Endodermal cell (in vitro differentiated cells): ENCODE measurements around the gene TPCN2. TPM values are rescaled to one million over a fixed set of nuclear protein-coding genes. Genes with fewer than 3 reads are reported as not detected.
"Not testable (repeated sequence)": the region's sequence is repeated elsewhere in the genome, so short reads cannot be mapped to it uniquely, and the experiment has no call there.

Source experiments
- DNase-seq: peaks from one replicate; pipeline ENCODE4 v3.0.0-alpha.2; 2017
- H3K27ac ChIP-seq: 2 replicates; pipeline ENCODE4 v1.5.1; 2013; ENCODE audit warnings: mild to moderate bottlenecking, low read depth, low read length, moderate library complexity
- H3K27me3 ChIP-seq: 2 replicates; pipeline ENCODE4 v1.6.1; 2013; ENCODE audit warnings: mild to moderate bottlenecking, low read length, moderate library complexity; ENCODE audit not compliant: insufficient read depth, control insufficient read depth, poor library complexity, severe bottlenecking
- H3K36me3 ChIP-seq: 2 replicates; pipeline ENCODE4 v1.7.0; 2013; ENCODE audit warnings: mild to moderate bottlenecking, low read length, moderate library complexity; ENCODE audit not compliant: control insufficient read depth, insufficient read depth
- H3K4me1 ChIP-seq: one replicate; pipeline ENCODE4 v1.7.0; 2013; ENCODE audit warnings: low read length; ENCODE audit not compliant: control insufficient read depth, insufficient read depth
- H3K4me3 ChIP-seq: 2 replicates; pipeline ENCODE4 v1.5.1; 2013; ENCODE audit warnings: mild to moderate bottlenecking, low read length, moderate library complexity
- H3K9ac ChIP-seq: 2 replicates; pipeline ENCODE4 v1.6.1; 2013; ENCODE audit warnings: mild to moderate bottlenecking, low read length, moderate library complexity; ENCODE audit not compliant: poor library complexity, severe bottlenecking; ENCODE audit errors: extremely low read depth
- H3K9me3 ChIP-seq: 2 replicates; pipeline ENCODE4 v1.6.1; 2013; ENCODE audit warnings: mild to moderate bottlenecking, low read length, moderate library complexity; ENCODE audit not compliant: control insufficient read depth
- H3K27ac Mint-ChIP-seq: 2 replicates; pipeline ENCODE4 v1.8.0; 2020; ENCODE audit warnings: mixed read lengths
- H3K27me3 Mint-ChIP-seq: 2 replicates; pipeline ENCODE4 v1.8.0; 2021; ENCODE audit warnings: mild to moderate bottlenecking, mixed read lengths; ENCODE audit not compliant: insufficient read depth
- H3K36me3 Mint-ChIP-seq: 2 replicates; pipeline ENCODE4 v1.8.0; 2020; ENCODE audit warnings: low read depth, mixed read lengths
- H3K4me1 Mint-ChIP-seq: 2 replicates; pipeline ENCODE4 v1.8.0; 2020; ENCODE audit warnings: mixed read lengths
- H3K4me3 Mint-ChIP-seq: 2 replicates; pipeline ENCODE4 v1.8.0; 2020; ENCODE audit warnings: mild to moderate bottlenecking, moderate library complexity, mixed read lengths
- H3K9me3 Mint-ChIP-seq: 2 replicates; pipeline ENCODE4 v1.8.0; 2020; ENCODE audit warnings: mild to moderate bottlenecking, mixed read lengths
- CTCF ChIP-seq: fragments of 200-600 bp; sonication (generic); conservative IDR thresholded peaks from 2 replicates; pipeline ENCODE4 v1.5.0; 2021; ENCODE audit warnings: antibody characterized with exemption, mild to moderate bottlenecking
- WGBS, 2 experiments: methylation state at CpG; one replicate each; pipeline versions ENCODE4 v1.1.5 to v1.1.7; 2013; ENCODE audit warnings: missing lambda C conversion rate in 2 of 2, mixed read lengths in 1 of 2; ENCODE audit not compliant: insufficient coverage in 1 of 2, insufficient read length in 1 of 2; 5-methylcytosine and 5-hydroxymethylcytosine counted together
- long read RNA-seq, 4 experiments: library from polyadenylated mRNA in 2 of 4; library from RNA in 1 of 4; library from capped mRNA in 1 of 4; stranded (forward) in 3 of 4; unstranded in 1 of 4; transcript quantifications; one replicate each; pipeline ENCODE4 v2.0.0, GENCODE V29; 2020 to 2021; ENCODE audit warnings: inconsistent platforms in 1 of 4
- polyA plus RNA-seq, 2 experiments: library from polyadenylated mRNA; stranded (reverse); fragments of 50-300 nt; gene quantifications; one replicate each; pipeline ENCODE4 v1.2.3, GENCODE V29; 2013
- total RNA-seq, 2 donors: library from RNA; stranded (reverse); fragmentation: NEBNext Ultra II Directional in 1 of 2; extraction: Animal tissue kit (Norgen Biotek cat#: 25700) in 1 of 2; gene quantifications; 2 replicates in 1 of 2; 3 replicates in 1 of 2; pipeline ENCODE4 v1.2.1, GENCODE V29; 2021

The TPCN2 gene
- 10 to 100 TPM; 20.7 to 27.9 TPM for total RNA-seq
- 9.3 TPM for polyA plus RNA-seq (2013, experiment 1 of 2)
- 8.0 TPM for polyA plus RNA-seq (2013, experiment 2 of 2)
- long read RNA-seq, experiment 1, partial matches to known transcripts: 6 of 7 reads
- long read RNA-seq, experiment 1, other reads (novel, unspliced or antisense): 1 of 7 reads
- long read RNA-seq, experiment 2, transcript TPCN2-201 (25 exons, 2,931 nt): major isoform, 6 of 34 reads
- long read RNA-seq, experiment 2, partial matches to known transcripts: 2 of 34 reads
- long read RNA-seq, experiment 2, other reads (novel, unspliced or antisense): 26 of 34 reads
- long read RNA-seq, experiment 3, transcript TPCN2-201 (25 exons, 2,931 nt): major isoform, 44 of 125 reads
- long read RNA-seq, experiment 3, partial matches to known transcripts: 8 of 125 reads
- long read RNA-seq, experiment 3, other reads (novel, unspliced or antisense): 72 of 125 reads
- long read RNA-seq, experiment 4, partial matches to known transcripts: 0 of 2 reads
- long read RNA-seq, experiment 4, other reads (novel, unspliced or antisense): 2 of 2 reads

- Histone ChIP-seq H3K9ac (peak within 1 kb of the TSS; percentile 68), H3K4me3 (peak within 1 kb of the TSS; percentile 84), H3K4me1 (peaks cover 6% of the 10 kb centered on the region), H3K36me3 (no peaks in the 10 kb centered on the region), H3K9me3 (no peaks in the 10 kb centered on the region), H3K27me3 (no peaks in the 10 kb centered on the region), H3K27ac (peak within 1 kb of the TSS; percentile 60)
- no peaks in the 10 kb centered on the region for H3K9me3 Mint-ChIP-seq
- H3K27me3 Mint-ChIP-seq: no peaks in the 10 kb centered on the region
- H3K4me1 Mint-ChIP-seq: peaks cover 36% of the 10 kb centered on the region
- WGBS, 2 experiments: 1 to 4% methylated on average over 35 to 76 of the region's 76 CpGs
- DNase-seq: peak; percentile 99
- peak within 1 kb of the TSS; percentile 61 for H3K27ac Mint-ChIP-seq
- no peak for TF ChIP-seq CTCF
- H3K36me3 Mint-ChIP-seq: no peaks in the 10 kb centered on the region
- peak within 1 kb of the TSS; percentile 66 for H3K4me3 Mint-ChIP-seq
These were observed at the start of gene TPCN2 for GRCh38 chr11:69048694-69049489. Gene TPCN2, plus strand, starts transcription at chr11:69048932. Its CDS starts 66 bp downstream, at chr11:69048998.

- peak; percentile 28 for DNase-seq
- Histone ChIP-seq H3K36me3 (no peaks in the 10 kb centered on the region), H3K4me3 (no peak overlapping the region), H3K27ac (no peak overlapping the region), H3K27me3 (peaks cover under 1% of the 10 kb centered on the region), H3K9ac (no peak overlapping the region), H3K9me3 (no peaks in the 10 kb centered on the region), H3K4me1 (no peaks in the 10 kb centered on the region)
- Mint-ChIP-seq H3K27ac (no peak overlapping the region), H3K4me3 (no peak overlapping the region), H3K9me3 (no peaks in the 10 kb centered on the region), H3K36me3 (no peaks in the 10 kb centered on the region), H3K4me1 (no peaks in the 10 kb centered on the region), H3K27me3 (no peaks in the 10 kb centered on the region)
- no peak for TF ChIP-seq CTCF
- 88 to 89% methylated on average over 6 to 8 of the region's 8 CpGs for WGBS, 2 experiments
These were observed 49.5 kb upstream of the TPCN2 start for GRCh38 chr11:68999093-68999747.

- peak; percentile 21 for DNase-seq
- not testable (repeated sequence) for H3K4me1 Mint-ChIP-seq
- WGBS, 2 experiments: 92 to 93% methylated on average over 12 of the region's 12 CpGs
These were observed 48.9 kb upstream of the TPCN2 start for GRCh38 chr11:68999748-69000355.

More at GRCh38 chr11:68999748-69000355, 48.9 kb upstream of the TPCN2 start:
- H3K9ac ChIP-seq, H3K36me3 ChIP-seq, H3K4me3 ChIP-seq, H3K36me3 Mint-ChIP-seq, H3K4me1 ChIP-seq, H3K27me3 ChIP-seq, H3K9me3 Mint-ChIP-seq, H3K9me3 ChIP-seq, H3K4me3 Mint-ChIP-seq, H3K27ac Mint-ChIP-seq, H3K27ac ChIP-seq, H3K27me3 Mint-ChIP-seq: not testable (repeated sequence)
